HK-2 (cell line): Measurements from ENCODE around the gene BRD7.
"Not testable (repeated sequence)": the region's sequence is repeated elsewhere in the genome, so short reads cannot be mapped to it uniquely, and the experiment has no call there.

ENCODE experiments used
- DNase-seq: peaks from one replicate; pipeline ENCODE4 v3.0.0-alpha.2; 2018; ENCODE audit not compliant: unreplicated experiment

BRD7 gene

DNA sequence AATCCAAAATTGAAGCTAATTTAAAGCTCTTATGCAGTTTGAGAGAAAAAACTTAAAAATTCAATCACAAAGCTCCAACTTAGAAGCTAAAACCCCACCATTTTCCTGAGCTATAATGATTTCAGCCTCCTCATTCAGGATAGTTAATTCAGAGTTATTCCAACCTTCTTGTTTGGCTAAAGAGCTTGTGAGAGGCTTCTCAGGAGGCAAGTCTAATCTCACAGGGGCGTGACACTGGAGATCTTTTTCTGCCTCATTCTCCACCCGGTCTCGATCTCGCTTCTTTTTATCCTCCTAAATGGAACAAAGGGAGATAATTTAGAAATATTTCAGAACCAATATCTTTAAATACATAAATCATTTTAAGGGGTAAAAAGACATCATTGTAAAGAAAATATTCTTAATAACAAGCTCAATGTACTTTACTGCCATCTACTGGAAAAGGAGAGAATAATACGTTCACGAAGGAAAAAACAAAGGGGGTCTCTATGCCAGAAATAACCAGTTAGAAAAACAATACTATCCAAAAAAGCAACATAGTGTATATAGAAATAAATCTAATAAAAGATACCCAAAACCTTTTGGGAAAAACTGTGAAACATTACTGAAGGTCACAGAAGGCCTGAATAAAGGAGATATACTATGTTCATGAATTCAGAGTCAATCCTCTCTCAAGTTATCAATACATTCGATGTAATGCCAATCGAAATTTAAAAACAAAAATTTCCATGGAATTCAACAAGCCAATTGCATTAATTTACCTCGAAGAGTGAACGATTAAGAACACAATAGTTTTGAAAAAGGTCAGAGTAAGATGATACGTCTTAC is 13.9 kb downstream of the BRD7 start:
- no peak for DNase-seq

DNA sequence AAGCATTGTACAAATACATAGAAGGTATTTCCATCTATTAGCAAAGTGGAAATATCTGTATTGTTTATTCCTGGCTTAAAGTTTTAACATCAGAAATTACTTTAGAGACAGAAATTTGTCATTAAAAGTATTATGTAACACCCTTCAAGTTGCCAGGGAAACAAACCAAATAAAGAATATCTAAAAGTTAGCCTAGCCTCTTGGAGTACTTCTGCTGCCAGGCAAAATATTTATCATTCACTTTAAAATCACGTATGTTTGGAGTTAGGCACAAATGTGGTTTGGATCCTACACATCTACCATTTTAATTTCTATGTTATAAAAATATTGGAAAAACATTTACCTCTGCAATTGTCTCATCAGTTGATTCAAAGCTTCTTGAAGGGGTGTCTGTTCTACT is 14.7 kb downstream of the BRD7 start:
- no peak for DNase-seq

GRCh38 chr16:50351952-50352351 is 16.8 kb downstream of the BRD7 start:
- DNase-seq: no peak

DNA sequence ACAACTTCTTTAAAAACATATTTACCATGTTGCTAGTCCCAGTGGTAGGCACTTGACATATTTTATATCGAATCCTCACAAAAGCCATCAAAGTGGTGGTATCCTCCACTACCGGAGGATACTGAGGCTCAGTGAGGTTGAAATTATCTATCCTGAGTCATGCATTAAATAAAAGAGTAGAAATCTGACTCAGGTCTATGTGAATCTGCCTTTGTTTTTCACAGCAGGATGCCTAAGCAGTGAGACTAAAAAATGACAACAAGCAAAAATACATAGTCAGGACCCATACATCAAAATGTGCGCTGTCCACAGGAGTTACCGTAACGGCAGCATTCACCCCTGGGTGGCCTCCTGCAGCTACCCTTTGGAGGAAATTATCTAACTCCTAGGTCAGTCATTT is 17.7 kb downstream of the BRD7 start:
- no peak for DNase-seq

- not testable (repeated sequence) for DNase-seq
Observed at GRCh38 chr16:50345210-50345609, 23.6 kb downstream of the BRD7 start.

GRCh38 chr16:50343566-50343965 is 25.2 kb downstream of the BRD7 start:
- not testable (repeated sequence) for DNase-seq

DNA sequence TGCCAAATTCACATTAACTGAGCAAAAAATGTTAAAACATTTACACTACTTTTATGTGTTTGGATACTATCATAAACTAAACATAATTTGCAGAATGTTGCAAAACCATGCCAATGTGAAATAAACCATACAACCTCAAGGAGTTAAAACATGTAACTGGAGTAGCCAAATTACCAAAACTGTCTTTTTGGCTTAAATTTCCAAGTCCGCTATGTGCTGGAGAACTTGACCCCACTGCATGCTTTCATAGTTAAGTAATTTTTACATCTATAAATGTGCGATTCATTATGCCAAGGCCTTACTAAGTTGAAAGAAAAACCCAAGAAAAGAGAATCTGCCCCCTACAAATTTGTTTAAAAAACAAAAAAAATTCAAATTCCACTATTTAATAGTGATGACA is 28.2 kb downstream of the BRD7 start:
- no peak for DNase-seq

GRCh38 chr16:50338371-50339231 is 30.2 kb downstream of the BRD7 start:
- DNase-seq: no peak

DNA sequence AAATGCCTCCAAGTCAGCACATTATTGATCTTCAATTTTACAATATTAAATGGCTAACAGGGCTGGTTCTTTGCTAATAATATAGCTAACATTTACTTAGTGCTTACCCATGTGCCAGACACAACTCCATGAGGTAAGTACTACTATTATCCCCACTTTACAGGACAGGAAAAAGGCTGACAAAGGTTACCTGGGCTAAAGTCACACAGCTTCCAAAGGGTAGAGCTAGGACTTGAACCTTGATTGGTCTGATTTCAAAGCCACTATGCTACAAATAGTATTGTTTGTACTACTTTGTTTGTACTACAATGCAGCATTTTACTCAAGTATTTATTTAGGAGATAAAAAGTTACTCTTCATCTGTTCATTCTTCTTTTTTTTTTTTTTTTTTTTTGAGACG is 31.9 kb downstream of the BRD7 start:
- no peak for DNase-seq

DNA sequence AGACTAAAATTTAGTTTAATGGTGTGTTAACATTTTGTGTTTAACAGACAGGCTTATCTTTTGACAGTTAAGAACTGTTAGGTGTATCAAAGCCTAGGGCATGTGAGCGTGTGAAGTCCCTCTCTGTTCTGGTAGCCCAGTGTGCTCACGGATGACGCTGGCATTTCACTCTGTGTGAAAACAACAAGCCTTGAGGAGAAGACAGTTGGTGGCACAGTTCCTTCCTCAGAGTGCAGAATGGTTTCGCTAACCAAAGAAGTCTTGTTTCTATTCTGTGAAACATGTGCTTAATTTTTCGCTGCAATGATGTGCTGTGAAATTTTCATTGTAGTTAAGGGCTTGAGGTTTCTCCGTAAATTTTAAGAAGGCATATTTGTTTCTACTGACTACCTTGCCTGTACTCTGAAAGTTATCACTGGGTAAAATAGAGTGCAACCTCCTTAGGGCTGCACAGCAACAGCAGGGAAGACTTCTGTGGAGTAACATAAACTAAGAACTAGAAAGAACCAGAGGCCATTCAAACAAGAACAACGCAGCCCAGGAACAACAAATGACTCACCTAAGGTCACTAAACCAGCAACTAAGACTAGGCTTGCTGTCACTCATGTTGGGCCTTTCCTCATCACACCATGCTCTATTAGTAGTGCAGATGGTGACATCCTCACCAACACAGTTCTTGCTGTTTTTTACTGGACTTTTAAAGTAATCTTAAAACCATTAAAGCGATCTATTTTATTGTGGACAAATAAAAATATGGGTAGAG is 33.4 kb downstream of the BRD7 start:
- no peak for DNase-seq

DNA sequence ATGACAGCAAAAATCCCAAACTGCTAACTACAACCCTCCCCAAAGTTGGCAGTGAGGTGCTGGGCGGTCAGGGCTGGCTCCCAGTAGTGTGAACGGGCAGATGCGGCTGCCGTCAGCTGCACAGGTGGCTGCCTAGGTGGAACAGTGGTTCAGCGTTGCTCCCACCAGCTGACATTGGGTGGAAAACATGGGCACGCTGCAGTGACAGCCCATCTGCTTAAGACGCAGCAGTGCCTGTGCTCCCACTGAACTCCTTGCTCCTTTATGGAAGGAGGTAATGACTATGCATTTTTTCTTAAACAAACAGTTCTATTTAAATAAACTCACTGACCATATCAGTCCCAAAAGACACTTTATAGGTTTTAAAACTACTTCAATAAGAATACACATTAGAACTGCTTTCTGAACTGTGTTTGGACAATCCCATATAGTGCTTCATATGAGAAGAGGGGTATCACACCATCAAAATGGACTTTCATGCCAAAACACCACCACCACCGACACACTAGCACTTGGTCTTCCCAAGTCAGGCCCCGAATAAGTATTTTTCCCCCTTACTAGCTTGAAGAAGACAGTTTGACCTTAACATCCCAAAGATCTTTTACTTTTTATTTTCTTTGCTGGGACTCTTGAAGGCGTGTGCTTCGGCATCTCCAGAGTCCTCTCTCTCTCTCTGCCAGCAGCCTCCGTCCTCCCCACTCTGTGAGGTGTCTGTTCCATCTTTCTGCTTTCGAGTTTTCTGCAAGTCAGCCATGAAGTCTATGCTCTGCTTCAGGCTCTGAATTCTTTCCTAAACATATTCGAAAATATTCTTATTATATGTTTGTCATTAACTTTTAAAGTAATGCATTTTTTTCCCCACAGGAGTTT is 34.4 kb downstream of the BRD7 start:
- no peak for DNase-seq

DNA sequence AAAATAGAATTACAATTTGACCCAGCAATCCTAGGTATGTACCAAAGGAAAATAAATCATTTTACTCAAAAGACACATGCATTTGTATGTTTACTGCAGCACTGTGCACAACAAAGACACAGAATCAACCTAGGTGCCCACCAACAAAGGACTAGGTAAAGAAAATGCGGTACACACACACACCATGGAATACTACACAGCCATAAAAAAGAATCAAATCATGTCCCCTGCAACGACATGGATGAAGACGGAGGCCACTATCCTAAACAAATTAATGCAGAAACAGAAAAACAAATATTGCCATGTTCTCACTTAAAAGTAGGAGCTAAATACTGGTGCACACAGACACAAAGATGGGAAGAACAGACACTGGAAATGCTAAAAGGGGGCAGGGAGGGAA is 36.2 kb downstream of the BRD7 start:
- no peak for DNase-seq

- no peak for DNase-seq
Observed at GRCh38 chr16:50331570-50331969, 37.2 kb downstream of the BRD7 start.

- DNase-seq: no peak
Observed at GRCh38 chr16:50329446-50330189, 39.2 kb downstream of the BRD7 start.

GRCh38 chr16:50326835-50327465 is 41.8 kb downstream of the BRD7 start:
- DNase-seq: no peak

- no peak for DNase-seq
Observed at GRCh38 chr16:50326264-50326663, 42.5 kb downstream of the BRD7 start.

DNA sequence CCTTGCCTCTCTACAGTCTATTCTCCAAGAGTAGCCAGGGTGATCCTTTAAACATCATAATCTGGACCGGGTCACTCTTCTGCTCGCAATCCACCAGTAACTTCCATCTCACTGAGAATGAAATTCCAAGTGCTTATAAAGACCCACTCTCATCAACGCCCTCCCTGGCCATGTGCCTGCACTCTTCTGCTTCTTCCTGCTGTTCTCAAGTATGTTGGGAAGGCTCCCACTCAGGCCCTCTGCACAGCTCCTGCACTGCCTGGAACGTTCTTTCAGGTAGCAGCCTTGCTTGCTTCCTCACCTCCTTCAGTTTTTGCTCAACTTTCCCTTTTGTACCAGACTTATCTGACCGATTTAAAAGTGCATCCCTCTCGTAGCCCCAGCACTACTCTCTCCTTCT is 44.4 kb downstream of the BRD7 start:
- no peak for DNase-seq

GRCh38 chr16:50323335-50324011 is 45.3 kb downstream of the BRD7 start:
- DNase-seq: no peak

DNA sequence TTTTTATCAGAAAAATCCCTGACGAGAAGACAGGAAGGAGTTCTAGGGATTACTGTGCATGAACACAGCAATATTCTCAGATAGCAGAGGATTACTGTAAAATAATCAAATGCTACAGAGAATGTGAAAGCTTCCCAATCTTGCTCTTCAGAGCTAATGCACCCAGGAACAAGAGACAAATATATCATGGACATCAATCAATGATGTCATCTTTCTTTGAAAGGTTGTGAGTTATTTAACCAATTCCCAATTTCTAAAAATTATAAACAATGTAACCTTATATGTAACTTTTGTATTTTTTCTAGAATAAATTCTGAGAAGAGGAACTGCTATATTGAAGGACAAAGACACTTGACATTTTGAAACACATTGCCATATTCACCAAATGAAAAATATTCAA is 46.5 kb downstream of the BRD7 start:
- no peak for DNase-seq

GRCh38 chr16:50320310-50320709 is 48.5 kb downstream of the BRD7 start:
- no peak for DNase-seq
